Measurements from ENCODE around the gene KLHL3.
"Not testable (repeated sequence)": the region's sequence is repeated elsewhere in the genome, so short reads cannot be mapped to it uniquely, and the experiment has no call there.

Gene KLHL3, protein sequence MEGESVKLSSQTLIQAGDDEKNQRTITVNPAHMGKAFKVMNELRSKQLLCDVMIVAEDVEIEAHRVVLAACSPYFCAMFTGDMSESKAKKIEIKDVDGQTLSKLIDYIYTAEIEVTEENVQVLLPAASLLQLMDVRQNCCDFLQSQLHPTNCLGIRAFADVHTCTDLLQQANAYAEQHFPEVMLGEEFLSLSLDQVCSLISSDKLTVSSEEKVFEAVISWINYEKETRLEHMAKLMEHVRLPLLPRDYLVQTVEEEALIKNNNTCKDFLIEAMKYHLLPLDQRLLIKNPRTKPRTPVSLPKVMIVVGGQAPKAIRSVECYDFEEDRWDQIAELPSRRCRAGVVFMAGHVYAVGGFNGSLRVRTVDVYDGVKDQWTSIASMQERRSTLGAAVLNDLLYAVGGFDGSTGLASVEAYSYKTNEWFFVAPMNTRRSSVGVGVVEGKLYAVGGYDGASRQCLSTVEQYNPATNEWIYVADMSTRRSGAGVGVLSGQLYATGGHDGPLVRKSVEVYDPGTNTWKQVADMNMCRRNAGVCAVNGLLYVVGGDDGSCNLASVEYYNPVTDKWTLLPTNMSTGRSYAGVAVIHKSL

DNA sequence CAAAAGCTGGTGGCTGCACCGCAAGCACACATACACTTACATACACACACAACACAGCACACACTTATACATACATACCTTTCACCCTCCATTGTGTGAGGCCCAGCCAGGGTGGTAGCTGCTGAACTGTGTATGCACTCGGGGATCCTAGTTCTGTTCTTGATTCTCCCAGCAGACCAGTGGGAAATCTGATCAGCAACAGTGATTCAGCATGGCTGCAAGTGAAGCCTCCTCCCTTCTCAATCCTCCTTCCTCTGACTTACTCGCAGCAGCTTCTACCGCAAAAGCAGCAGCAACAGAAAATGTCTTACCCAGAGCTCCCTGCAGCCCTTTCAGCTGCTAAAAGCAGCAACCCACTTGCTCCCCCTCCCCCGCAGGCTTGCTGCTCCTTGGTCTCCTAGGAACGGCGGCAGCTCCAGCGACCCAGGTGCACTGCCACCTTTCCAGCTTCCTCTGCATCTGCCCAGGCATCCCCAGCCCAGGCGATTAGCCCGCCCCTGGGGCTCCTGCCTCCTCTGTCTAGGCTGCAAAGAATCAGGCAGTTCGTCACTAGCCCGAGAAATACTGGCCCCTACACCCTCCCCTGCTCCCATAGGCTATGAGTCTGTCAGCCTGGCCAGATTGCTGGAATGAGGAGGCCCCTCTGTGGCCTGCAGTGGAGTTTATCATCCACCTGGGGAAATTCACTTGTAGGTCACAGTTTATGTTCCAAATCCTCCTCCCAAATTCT is at the start of gene KLHL3:
KLHL3 (minus strand) TSS at position 535 of the 730 bp plus-strand sequence; CDS start at position 92, 443 bp downstream.
- DNase-seq = peak; percentile 44

DNA sequence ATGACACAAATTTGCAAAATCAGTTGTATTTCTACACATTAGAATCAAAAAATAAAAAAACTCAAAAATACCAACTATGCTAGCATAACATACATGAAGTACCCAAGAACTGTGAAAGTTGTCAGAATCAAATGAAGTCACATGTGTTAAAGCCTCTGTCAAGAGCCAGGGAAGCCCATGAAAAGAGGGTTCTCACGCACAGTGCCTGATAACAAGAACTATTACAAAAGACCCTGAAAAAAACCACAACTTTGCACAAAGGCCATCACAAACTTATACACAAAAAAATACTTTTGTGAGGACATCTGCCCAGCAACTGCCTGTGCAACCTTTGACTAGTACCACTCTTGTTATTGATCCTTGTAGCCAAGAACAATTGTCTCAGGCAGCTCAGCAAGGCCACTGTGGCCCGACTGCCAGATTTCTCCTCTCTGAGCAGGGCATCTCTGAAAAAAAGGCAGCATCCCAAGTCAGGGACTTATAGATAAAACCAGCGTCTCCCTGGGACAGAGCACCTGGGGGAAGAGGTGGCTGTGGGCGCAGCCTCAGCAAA is 47.2 kb upstream of the KLHL3 start:
- DNase-seq = no peak

DNA sequence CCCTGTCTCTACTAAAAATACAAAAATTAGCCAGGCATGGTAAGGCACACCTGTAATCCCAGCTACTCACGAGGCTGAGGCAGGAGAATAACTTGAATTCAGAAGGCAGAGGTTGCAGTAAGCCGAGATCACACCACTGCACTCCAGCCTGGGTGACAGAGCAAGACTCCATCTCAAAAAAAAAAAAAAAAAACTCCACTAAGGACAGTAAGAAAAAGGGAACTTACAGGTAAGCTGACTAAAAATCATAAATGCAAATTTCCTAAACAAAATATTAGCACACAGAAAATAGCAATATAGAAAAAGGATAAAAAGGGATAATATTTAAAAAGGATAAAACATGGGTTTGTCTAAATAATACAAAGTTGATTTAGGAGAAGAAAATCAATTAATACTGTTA is 46.2 kb upstream of the KLHL3 start:
- no peak for DNase-seq

DNA sequence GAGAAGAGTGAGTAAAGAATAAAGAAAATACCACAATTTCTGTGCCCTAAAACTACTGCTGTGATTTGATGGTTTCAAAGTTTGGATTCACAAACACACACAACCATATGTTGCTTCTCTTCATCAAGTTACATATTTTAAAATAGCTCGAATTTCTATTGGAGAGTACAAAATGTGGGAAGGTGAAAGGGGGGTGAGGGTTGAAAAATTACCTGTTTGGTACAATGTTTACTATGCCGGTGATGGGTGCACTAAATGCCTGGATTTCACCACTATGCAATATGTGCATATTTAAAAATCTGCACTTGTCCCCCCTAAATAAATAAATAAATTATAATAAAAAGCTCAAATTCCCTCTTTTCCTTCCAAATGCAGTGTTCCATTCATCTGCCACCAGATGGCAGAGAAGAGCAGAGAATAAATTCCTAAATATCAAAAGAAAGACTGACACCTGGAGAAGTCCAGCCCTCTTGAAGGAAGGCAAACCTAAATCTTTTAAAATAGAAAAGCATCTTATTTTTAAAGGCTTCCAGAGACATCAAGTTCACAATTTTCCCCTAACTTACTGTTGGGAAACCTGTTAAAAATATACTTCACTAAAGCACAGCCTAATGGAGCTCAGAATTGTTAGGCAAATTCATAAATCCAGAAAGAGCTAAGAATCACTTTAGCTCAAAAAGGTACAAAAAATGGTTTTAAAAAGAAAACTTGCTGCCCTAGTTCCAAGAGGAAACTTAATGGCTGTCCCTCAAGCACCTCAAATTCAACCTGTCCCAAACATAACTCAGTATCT is 43.1 kb upstream of the KLHL3 start:
- no peak for DNase-seq

DNA sequence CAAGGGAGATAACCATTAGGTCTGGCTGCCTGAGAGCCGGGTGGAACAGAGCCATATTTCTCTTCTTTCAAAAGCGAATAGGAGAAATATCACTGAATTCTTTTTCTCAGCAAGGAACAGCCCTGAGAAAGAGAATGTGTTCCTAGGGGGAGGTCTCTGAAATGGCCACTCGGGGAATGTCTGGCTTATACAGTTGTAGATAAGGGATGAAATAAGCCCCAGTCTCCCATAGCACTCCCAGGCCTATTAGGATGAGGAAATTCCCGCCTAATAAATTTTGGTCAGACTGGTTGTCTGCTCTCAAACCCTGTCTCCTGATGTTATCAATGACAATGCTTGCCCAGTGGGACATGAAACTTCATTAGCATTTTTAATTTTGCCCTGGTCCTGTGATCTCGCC is 32.0 kb upstream of the KLHL3 start:
- DNase-seq = not testable (repeated sequence)

DNA sequence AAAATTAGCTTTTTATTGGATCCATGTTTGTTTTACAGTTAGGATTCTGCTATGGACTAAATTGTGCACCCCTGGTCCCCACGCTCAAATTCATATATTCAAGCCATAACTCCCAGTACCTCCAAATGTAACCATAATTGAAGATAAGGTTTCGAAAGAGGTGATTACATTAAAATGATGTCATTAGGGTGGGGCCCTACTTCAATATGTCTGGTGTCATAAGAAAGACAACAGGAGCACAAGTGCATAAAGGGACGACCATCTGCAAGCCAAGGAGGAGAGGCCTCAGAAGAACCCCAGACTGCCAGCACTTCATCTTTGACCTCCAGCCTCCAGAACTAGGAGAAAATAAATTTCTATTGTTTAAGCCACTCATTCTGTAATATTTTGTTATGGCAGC is 25.7 kb upstream of the KLHL3 start:
- DNase-seq = no peak

DNA sequence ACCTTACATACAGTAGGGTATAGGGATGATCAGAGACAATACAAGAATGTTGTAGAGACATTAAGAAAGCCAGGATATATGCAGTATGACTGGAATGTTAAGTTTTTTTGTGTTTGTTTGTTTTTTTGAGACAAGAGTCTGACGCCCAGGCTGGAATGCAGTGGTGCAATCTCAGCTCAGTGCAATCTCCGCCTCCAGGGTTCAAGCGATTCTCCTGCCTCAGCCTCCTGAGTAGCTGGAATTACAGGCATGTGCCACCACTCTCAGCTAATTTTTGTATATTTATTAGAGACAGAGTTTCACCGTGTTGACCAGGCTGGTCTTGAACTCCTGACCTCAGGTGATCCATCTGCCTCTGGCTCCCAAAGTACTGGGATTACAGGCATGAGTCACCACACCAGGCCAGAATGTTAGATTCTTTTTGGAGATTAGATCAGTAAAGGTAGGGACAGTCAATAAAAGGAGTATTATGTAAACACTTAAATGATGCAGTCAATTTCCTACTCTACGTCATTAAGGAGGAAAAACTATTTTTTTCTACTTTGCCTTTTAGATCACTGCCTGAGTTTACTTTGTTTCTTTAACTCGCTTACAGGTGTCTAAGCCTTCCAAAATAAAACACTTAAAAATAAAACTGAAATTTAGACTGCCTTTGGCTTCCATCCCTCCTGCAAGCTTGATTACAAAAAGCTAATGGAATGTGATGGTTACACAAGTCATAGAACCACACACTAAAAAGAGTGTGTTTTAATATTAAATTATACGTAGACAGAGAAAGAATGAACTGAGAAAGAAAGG is 25.0 kb upstream of the KLHL3 start:
- DNase-seq = no peak

DNA sequence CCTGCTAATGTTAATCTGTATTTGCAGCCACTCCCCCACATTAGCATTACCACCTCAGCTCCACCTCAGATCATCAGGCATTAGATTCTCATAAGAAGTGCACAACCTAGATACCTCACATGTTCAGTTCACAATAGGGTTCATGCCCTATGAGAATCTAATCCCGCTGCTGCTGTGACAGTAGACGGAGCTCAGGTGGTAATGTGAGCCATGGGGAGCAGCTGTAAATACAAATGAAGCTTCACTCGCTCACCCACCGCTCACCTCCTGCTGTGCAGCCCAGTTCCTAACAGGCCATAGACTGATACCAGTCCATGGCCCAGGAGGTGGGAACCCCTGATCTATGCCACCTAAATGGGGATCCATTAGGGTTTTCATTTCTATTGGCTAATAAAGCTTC is 24.4 kb upstream of the KLHL3 start:
- DNase-seq = no peak

DNA sequence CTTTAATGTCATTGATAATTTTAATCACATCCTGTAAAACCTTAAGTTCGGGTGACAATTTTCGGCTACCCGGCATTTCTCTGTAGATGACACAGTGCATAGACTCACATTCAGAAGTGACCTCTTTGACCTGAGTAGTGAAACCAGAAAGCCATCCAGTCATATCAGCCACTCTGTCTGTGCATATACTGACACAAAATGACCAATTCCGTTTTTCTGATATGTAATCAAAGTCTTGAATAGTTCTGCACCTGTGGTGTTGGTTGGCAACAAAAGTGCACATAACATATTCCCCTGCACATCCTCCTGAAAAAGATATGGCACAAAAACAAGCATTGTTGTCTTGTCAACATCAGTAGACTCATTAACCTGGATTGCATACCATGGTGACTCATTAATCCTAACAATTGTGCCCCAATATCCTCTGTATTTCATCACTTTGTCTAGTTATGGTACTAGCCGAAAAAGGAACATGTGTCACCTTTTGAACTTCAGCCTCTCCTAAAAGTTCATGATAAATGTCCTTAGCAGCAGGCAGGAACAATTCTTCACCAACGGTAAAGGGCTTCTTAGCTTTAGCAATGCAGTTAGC is 22.9 kb upstream of the KLHL3 start:
- DNase-seq = no peak

DNA sequence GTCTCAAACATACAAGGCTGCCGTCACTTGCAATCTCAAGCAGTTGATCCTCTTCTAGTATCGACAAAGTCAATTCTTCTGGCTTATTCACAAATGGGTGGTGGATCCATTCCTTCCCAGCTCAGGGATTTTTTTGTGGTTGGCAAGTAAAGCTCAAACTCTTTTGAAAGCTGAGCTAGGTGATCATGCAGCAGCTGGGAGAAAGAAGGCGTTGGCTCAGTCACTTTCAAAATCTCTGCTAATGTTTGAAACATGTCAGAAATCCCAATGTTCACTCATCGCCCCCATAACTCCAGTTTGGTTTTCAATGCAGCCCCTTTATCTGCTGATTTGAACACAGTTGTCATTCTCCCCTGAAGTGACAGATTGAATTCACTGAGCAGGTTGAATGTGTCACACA is 22.2 kb upstream of the KLHL3 start:
- no peak for DNase-seq

DNA sequence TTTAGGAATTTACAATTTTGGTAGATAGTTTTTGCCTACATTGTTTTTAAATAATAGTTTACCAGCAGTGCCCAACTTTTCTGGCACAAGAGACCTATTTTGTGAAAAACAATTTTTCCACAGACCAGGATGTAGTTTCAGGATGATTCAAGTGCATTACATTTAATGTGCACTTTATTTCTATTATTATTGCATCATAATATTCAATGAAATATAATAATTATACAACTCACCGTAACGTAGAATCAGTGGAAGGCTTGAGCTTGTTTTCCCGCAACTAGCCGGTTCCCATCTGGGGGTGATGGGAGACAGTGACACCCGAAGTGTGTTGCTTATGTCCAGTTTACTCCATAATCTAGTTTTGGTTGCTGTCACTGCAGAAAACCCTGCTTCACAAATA is 21.7 kb upstream of the KLHL3 start:
- DNase-seq = no peak

DNA sequence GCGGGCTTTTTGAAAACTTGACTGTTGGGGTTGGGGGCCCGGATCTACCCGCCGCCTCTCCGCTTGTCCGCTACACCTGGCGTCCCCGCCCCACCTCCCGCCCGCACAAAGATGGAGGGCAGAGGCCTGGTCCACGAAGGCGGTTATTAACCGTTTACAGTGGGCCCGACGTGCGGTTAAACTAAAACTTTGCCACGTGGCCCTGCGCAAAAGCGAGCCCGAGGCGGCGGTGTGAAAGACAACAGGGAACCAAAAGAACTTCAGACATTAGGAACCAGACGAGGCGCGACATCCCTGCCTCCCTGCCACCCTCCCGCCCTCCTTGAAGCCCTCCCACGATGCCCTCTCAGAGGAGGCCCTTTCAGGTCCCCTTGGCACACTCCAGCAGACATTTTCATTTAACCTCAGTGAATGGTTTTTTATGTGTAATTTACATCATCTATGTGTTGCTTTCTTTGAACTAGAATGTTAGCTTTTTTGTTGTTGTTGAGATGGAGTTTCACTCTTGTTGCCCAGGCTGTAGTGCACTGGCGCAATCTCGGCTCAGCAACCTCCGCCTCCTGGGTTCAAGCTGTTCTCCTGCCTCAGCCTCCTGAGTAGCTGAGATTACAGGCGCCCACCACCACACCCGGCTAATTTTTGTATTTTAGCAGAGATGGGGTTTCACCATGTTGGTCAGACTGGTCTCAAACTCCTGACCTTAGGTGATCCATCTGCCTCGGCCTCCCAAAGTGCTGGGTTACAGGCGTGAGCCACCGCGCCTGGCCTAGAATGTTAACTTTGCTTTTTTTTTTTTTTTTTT is 19.3 kb upstream of the KLHL3 start:
- DNase-seq = no peak

DNA sequence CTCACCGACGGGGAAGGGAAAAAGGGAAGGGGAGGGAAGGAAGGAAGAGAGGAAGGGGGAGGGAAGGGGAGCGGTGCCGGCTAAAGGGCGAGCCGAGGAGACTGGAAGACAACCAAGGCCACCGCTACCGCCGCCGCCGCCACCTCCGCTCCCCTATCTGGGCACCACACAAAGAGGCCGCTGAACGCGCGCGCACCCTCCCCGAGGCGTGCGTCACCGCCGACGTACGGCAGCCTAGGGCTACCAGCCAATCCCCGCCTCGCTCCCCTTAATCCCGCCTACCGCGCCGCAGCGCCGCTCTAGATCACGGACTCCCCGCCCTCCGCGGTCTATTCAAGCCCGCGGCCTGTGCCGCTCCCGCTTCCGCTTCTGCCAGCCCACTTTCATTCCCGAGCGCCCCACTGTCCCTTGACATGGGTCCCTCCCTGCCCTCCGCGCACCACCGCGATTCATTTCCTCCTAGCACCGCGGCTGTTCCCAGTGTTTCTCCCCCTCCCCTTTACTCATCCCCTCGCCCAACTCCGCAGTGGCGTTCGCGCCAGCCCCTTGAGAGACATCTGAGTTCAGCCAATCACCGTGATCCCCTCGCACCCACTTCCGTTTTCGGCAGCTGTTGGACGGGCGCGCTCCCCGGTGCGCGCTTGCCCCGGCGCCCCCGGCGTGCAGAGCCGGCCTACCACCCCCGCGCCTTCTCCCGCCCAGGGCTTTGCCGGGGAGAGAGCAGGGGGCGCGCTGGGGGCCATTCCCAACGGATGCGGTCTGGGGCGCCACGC is 18.5 kb upstream of the KLHL3 start, which contains the start of gene HNRNPA0:
HNRNPA0 (minus strand) TSS at position 176 of the 773 bp plus-strand sequence. CDS start 297 bp downstream, outside the sequence.
- peak; percentile 97 for DNase-seq

DNA sequence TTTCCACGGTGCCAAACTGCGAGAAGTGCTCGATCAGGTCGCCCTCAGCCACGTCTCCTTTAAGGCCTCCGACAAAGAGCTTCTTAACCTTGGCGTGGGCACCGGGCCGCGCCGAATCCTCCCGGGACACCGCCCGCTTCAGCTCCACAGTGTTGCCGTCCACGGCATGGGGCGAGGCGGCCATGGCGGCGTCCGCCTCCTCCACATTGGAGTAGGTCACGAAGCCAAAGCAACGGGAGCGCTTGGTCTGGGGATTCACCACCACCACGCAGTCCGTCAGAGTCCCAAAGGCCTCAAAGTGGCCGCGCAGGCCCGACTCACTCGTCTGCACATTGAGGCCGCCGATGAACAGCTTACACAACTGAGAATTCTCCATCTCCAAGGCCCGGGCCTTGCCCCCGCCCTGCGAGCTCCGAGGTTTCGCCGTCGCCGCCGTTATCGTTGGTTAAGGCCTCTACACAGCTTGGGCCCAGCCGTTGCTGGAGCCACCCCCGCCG is 17.9 kb upstream of the KLHL3 start:
- DNase-seq = no peak

DNA sequence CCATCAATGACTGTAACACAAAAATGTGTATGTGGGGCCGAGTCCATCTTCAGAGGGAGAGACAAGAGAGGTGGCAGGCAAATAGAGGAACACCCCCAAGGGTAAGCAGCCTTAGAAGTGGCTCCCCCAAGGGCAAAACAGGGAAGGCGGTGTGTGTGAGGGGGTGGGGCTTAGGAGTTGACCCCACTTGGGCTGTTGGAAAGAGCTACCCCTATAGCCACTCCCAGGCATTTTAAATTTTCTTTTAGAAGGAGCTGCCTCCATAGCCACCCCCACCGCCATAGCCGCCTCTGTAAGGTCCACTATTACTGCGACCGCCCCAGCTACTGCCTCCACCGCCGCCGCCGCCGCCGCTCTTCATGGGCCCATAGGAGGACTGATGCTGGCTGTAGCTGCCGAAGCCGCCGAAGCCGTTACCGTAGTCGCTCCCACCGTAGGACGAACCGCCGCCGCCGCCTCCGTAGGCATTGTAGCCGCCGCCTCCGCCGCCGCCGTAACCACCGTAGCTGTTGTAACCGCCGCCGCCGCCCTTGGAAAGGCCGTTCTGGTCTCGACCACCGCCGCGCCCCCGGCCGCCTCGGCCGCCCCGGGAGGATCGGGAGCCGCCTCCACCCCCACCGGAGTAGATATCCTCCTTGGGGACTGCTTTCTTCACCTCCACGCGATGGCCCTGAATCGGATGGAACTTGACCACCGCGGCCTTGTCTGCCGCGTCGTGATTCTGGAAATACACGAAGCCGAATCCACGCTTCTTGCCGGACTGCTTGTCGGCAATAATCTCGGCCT is 17.2 kb upstream of the KLHL3 start:
- peak; percentile 35 for DNase-seq

DNA sequence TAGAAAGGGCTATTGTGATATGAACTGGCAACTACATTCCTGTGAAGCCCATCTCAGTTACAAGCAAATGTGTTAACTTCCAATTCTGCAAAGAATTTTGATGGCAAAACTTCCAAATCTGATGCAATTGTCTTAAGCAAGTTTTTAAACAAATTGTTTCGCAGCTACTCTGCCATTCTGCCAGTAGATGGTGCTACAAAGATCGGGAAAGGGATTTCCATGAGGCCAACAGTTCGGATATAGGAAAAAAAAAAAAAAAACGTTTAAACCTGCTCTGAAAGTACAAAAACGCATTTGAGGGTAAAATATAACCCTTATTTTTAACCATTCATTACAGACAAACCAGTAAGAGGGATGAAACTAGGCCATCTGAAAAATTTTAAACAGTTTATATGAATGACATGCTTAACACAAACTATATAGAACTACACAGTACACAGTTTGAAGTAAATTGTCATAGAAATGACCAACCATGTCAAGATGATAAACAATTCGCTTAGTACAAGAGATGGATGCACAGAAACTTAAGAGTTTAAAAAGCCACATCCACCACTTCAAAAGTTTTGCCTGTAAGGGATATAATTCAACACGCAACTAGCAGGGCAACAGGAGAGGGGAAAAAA is 16.1 kb upstream of the KLHL3 start:
- DNase-seq = no peak

DNA sequence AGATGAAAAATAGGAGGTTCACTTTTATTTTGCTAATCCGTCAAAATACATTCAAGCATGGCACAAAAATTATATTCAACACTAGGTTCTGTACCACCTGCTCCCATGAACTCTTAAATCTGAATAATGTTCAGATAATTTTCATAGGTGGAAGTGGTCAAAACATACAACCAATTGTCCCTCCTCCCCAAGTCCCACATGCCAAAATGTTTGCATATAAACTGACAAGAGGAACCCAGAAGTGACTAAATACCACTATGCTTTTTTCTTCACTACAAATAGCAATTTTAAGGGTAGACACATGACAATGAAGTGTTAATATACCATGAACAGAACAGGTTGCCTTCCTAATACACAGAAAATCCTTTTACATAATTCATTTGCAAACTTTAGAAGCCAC is 14.5 kb upstream of the KLHL3 start:
- no peak for DNase-seq

DNA sequence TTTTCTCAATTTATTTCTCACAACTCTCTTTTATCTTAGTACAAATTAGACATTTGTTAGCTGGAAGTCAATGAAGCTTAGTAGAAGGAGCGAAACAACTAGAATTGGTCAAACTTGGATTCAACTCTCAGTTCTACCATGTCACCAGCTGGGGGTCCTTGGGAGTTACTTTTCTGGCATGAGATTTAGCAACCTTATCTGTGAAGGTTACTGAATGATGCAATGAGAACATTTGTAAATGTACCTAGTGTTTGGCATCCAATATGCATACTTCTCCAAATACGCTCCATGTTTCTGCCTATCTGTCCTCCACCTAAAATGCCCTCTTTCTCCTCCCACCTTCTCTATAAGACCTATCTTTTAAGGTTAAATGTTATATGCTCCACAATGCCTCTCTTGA is 12.0 kb upstream of the KLHL3 start:
- no peak for DNase-seq
